Measurements from ENCODE around the gene FBXW8.

The FBXW8 gene

GRCh38 chr12:117025481-117026151 lies 114.9 kb downstream of the FBXW8 start:
- POLR2A ChIA-PET = no interaction called here
- peaks cover 0 to 54% of the 10 kb centered on the region in 2 experiments; a peak in 2 of 3 replicates for H3K36me3 ChIP-seq (ENCODE audit: control insufficient read depth in 2 of 2, insufficient read depth in 1 of 2, low read length in 2 of 2)
- H3K4me1 ChIP-seq (ENCODE audit: control insufficient read depth, insufficient read depth, low read length) = peaks cover 6% of the 10 kb centered on the region
- no peaks in the 10 kb centered on the region for H3K9me3 ChIP-seq (ENCODE audit: control insufficient read depth, insufficient read depth, low read depth, low read length)
- no peak overlapping the region for H3K27ac ChIP-seq (ENCODE audit: extremely low read depth, low read depth, low read length)
- CTCF ChIA-PET = interaction anchor here (0.5 to 6.3 kb wide), 15 partner anchors 8 to 1753 kb away, joined by 3 to 106 read pairs (median 4); no protein-coding TSS in a partner anchor
- no peak overlapping the region for H3K4me3 ChIP-seq (ENCODE audit: low read depth, low read length)
- TF ChIP-seq IKZF3 (tag by site-specific recombination; IDR thresholded peaks at IDR 0.05) (peak; percentile 82), KLF16 (tag by site-specific recombination; IDR thresholded peaks at IDR 0.05) (no peak), AEBP2 (tag by site-specific recombination; IDR thresholded peaks at IDR 0.05; ENCODE audit: borderline replicate concordance) (no peak), ZNF626 (tag by site-specific recombination; IDR thresholded peaks at IDR 0.05) (no peak), ZNF18 (tag by site-specific recombination; IDR thresholded peaks at IDR 0.05) (no peak), ZNF623 (tag by site-specific recombination; IDR thresholded peaks at IDR 0.05) (no peak), ZNF202 (tag by site-specific recombination; IDR thresholded peaks at IDR 0.05; ENCODE audit: borderline replicate concordance) (no peak), PRDM2 (tag by site-specific recombination; IDR thresholded peaks at IDR 0.05; ENCODE audit: borderline replicate concordance) (no peak), ZNF843 (tag by site-specific recombination; IDR thresholded peaks at IDR 0.05) (no peak), TRIM28 (IDR thresholded peaks at IDR 0.05; ENCODE audit: borderline replicate concordance, low read length) (no peak), ZIC2 (tag by site-specific recombination; IDR thresholded peaks at IDR 0.05) (no peak), ZBTB1 (tag by site-specific recombination; IDR thresholded peaks at IDR 0.05) (no peak), BCL11B (tag by site-specific recombination; IDR thresholded peaks at IDR 0.05; ENCODE audit: low read depth) (no peak), ZNF266 (tag by site-specific recombination; IDR thresholded peaks at IDR 0.05; ENCODE audit: low read depth) (no peak), ZNF610 (tag by site-specific recombination; IDR thresholded peaks at IDR 0.05; ENCODE audit: borderline replicate concordance) (no peak), ZNF169 (tag by site-specific recombination; IDR thresholded peaks at IDR 0.05) (no peak), ZNF221 (tag by site-specific recombination; IDR thresholded peaks at IDR 0.05; ENCODE audit: borderline replicate concordance) (no peak), ZNF311 (tag by site-specific recombination; IDR thresholded peaks at IDR 0.05; ENCODE audit: borderline replicate concordance) (no peak), TCF7L2 (IDR thresholded peaks at IDR 0.05; ENCODE audit: borderline replicate concordance, low read depth, low read length) (no peak), GLIS1 (tag by site-specific recombination; IDR thresholded peaks at IDR 0.05) (no peak; the same call in 1 of the 2 replicates), ZNF701 (tag by site-specific recombination; IDR thresholded peaks at IDR 0.05) (no peak), ZNF112 (tag by site-specific recombination; IDR thresholded peaks at IDR 0.05) (no peak), ZNF580 (tag by site-specific recombination; IDR thresholded peaks at IDR 0.05) (no peak), ZNF664 (tag by site-specific recombination; IDR thresholded peaks at IDR 0.05) (no peak), GLI2 (tag by site-specific recombination; IDR thresholded peaks at IDR 0.05; ENCODE audit: borderline replicate concordance, low read depth) (no peak), ZNF510 (tag by site-specific recombination; IDR thresholded peaks at IDR 0.05; ENCODE audit: insufficient replicate concordance) (no peak), ZNF521 (tag by site-specific recombination; IDR thresholded peaks at IDR 0.05) (no peak), ZNF146 (tag by site-specific recombination; IDR thresholded peaks at IDR 0.05) (no peak), ZNF37A (tag by site-specific recombination; IDR thresholded peaks at IDR 0.05) (no peak), ZNF184 (tag by site-specific recombination; IDR thresholded peaks at IDR 0.05) (0 out of 2 replicates have a peak, but pooled peaks have one; percentile 18), SETDB1 (IDR thresholded peaks at IDR 0.05; ENCODE audit: insufficient read length, low read length) (no peak)
